ENCODE results near the gene ME2. TPM values are rescaled to one million over a fixed set of nuclear protein-coding genes. Genes with fewer than 3 reads are reported as not detected.

Gene ME2
- total RNA-seq, 2 experiments from 2014 or later = 15.6 to 16.1 TPM

DNA sequence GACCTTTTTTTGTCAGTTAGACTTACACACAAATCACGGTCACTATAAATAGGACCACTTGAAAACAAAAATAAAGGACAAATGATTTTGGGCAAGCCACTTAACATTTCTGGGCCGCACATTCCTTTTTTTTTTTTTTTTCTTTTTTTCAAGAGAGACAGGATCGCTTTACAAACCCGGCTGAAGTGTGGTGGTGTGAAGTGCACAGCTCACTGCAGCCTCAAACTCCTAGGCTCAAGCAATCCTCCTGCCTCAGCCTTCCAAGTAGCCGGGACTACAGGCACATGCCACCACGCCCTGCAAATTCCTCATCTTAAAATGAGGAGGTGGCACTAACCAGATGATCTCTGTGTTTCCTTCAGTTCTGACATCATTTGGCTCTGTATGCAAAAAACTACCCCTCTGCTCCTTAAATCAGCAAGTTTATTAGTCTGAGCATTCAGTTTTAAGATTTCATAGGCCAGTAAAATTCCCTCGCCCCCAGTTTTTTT is 30.8 kb upstream of the ME2 start:
- H3K27me3 ChIP-seq (ENCODE audit: control insufficient read depth in 1 of 2, insufficient read depth in 2 of 2, low read length in 2 of 2) = no peaks in the 10 kb centered on the region
- ATAC-seq (ENCODE audit: poor library complexity) (no peak), DNase-seq (no peak)
- POLR2A ChIA-PET = interaction anchor here (0.7 kb wide), 1 partner anchor 30 kb away, joined by 3 read pairs; no protein-coding TSS in a partner anchor
- Mint-ChIP-seq H3K4me3 (no peak overlapping the region), H3K36me3 (ENCODE audit: low read depth) (no peaks in the 10 kb centered on the region), H3K4me1 (ENCODE audit: low read depth) (no peaks in the 10 kb centered on the region), H3K27ac (no peak overlapping the region), H3K9me3 (no peaks in the 10 kb centered on the region), H3K27me3 (no peaks in the 10 kb centered on the region)
- H3K36me3 ChIP-seq (ENCODE audit: insufficient read depth, low read length) = no peaks in the 10 kb centered on the region
- intact Hi-C loops (cut with DNase I, micrococcal nuclease) = no loop called here
- H3K4me1 ChIP-seq (ENCODE audit: insufficient read depth, low read length) = no peaks in the 10 kb centered on the region
- no peaks in the 10 kb centered on the region for H3K9me3 ChIP-seq (ENCODE audit: control insufficient read depth in 1 of 2, insufficient read depth in 1 of 2, low read length in 2 of 2)
- CTCF ChIA-PET = interaction anchor here (0.7 kb wide), 1 partner anchor 9 kb away, joined by 3 read pairs; no protein-coding TSS in a partner anchor
- no peak overlapping the region for H3K4me3 ChIP-seq (ENCODE audit: low read length)
- H3K27ac ChIP-seq (ENCODE audit: low read depth in 1 of 2, low read length in 2 of 2) = no peak overlapping the region
- TF ChIP-seq, protein P1, sequence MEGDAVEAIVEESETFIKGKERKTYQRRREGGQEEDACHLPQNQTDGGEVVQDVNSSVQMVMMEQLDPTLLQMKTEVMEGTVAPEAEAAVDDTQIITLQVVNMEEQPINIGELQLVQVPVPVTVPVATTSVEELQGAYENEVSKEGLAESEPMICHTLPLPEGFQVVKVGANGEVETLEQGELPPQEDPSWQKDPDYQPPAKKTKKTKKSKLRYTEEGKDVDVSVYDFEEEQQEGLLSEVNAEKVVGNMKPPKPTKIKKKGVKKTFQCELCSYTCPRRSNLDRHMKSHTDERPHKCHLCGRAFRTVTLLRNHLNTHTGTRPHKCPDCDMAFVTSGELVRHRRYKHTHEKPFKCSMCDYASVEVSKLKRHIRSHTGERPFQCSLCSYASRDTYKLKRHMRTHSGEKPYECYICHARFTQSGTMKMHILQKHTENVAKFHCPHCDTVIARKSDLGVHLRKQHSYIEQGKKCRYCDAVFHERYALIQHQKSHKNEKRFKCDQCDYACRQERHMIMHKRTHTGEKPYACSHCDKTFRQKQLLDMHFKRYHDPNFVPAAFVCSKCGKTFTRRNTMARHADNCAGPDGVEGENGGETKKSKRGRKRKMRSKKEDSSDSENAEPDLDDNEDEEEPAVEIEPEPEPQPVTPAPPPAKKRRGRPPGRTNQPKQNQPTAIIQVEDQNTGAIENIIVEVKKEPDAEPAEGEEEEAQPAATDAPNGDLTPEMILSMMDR (IDR thresholded peaks at IDR 0.05) = no peak

DNA sequence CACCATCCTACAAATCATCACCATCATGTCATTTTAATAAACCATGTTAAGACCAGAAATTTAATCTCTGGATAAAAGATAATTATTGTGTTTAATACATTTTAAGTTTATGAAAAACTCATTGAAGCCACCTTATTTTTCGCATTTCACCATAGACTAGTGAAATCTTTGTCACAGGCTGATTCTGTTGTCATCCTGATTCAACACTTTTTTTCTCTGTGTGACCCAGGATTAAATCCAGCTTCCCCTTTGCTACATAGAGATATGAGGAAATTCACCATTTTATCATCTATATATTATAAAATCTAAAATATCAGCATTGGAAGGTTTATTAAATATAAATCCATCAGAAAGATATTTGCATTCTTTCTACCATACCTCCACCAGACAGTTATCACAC is 29.9 kb upstream of the ME2 start:
- no peak for ATAC-seq (ENCODE audit: poor library complexity)
- no peak overlapping the region for H3K4me3 ChIP-seq (ENCODE audit: low read length)
- H3K27me3 Mint-ChIP-seq = peaks cover 4% of the 10 kb centered on the region
- H3K27me3 ChIP-seq (ENCODE audit: control insufficient read depth in 1 of 2, insufficient read depth in 2 of 2, low read length in 2 of 2) = no peaks in the 10 kb centered on the region
- H3K9me3 ChIP-seq (ENCODE audit: control insufficient read depth in 1 of 2, insufficient read depth in 1 of 2, low read length in 2 of 2) = no peaks in the 10 kb centered on the region
- H3K9me3 Mint-ChIP-seq = peaks cover 2% of the 10 kb centered on the region
- intact Hi-C loops (cut with DNase I, micrococcal nuclease) = no loop called here
- TF ChIP-seq, protein P1 (IDR thresholded peaks at IDR 0.05) = no peak
- H3K27ac Mint-ChIP-seq = no peak overlapping the region
- no peak for DNase-seq
- H3K4me1 ChIP-seq (ENCODE audit: insufficient read depth, low read length) = no peaks in the 10 kb centered on the region
- no peaks in the 10 kb centered on the region for H3K36me3 ChIP-seq (ENCODE audit: insufficient read depth, low read length)
- H3K4me1 Mint-ChIP-seq (ENCODE audit: low read depth) = no peaks in the 10 kb centered on the region
- no peak overlapping the region for H3K27ac ChIP-seq (ENCODE audit: low read depth in 1 of 2, low read length in 2 of 2)
- H3K4me3 Mint-ChIP-seq = no peak overlapping the region
- H3K36me3 Mint-ChIP-seq (ENCODE audit: low read depth) = no peaks in the 10 kb centered on the region
- POLR2A ChIA-PET = no interaction called here
- CTCF ChIA-PET = no interaction called here

DNA sequence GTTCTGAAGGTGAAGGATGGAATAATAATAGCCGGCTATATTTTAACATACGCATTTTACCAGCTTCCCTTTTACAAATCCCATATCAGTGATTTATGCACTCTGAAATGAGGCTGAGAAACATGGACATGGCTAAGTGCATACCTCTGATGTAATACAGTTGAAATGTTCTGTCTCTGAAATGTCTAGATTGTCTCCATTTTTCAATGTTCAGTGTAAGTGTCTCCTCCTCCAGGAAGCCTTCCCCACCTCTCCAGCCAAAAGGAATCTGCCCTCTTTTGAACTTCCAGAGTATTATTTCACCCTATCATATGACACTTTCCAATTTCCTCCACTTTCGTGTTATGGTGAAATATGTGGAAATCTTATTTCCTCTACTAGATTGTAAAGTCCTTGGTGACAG is 29.5 kb upstream of the ME2 start:
- Mint-ChIP-seq H3K4me3 (no peak overlapping the region), H3K4me1 (ENCODE audit: low read depth) (no peaks in the 10 kb centered on the region), H3K9me3 (peaks cover 3% of the 10 kb centered on the region), H3K27ac (no peak overlapping the region), H3K36me3 (ENCODE audit: low read depth) (no peaks in the 10 kb centered on the region), H3K27me3 (peaks cover 7% of the 10 kb centered on the region)
- no peak for ATAC-seq (ENCODE audit: poor library complexity)
- no peaks in the 10 kb centered on the region for H3K4me1 ChIP-seq (ENCODE audit: insufficient read depth, low read length)
- no peak for DNase-seq
- no peaks in the 10 kb centered on the region for H3K27me3 ChIP-seq (ENCODE audit: control insufficient read depth in 1 of 2, insufficient read depth in 2 of 2, low read length in 2 of 2)
- POLR2A ChIA-PET = no interaction called here
- TF ChIP-seq, protein P1 (IDR thresholded peaks at IDR 0.05) = no peak
- no peaks in the 10 kb centered on the region for H3K9me3 ChIP-seq (ENCODE audit: control insufficient read depth in 1 of 2, insufficient read depth in 1 of 2, low read length in 2 of 2)
- H3K4me3 ChIP-seq (ENCODE audit: low read length) = no peak overlapping the region
- intact Hi-C loops (cut with DNase I, micrococcal nuclease) = no loop called here
- CTCF ChIA-PET = no interaction called here
- H3K36me3 ChIP-seq (ENCODE audit: insufficient read depth, low read length) = no peaks in the 10 kb centered on the region
- no peak overlapping the region for H3K27ac ChIP-seq (ENCODE audit: low read depth in 1 of 2, low read length in 2 of 2)

Measured in CD4-positive, alpha-beta T cell (primary cell).